OCI-LY1 (cell line): ENCODE measurements around the gene FBXO41.

Experiments used
- H2AFZ ChIP-seq: fragments of 200-600 bp; sonication (generic), shearing (Covaris generic); 2 replicates; pipeline ENCODE4 v1.6.0; 2014; ENCODE audit warnings: antibody characterized with exemption, mild to moderate bottlenecking, low read length
- H3F3A ChIP-seq: fragments of 200-600 bp; sonication (generic), shearing (Covaris generic); 2 replicates; pipeline ENCODE4 v1.6.0; 2014; ENCODE audit warnings: mild to moderate bottlenecking, antibody characterized with exemption, low read length, moderate library complexity; ENCODE audit not compliant: insufficient read depth
- H3K27ac ChIP-seq: fragments of 200-600 bp; sonication (generic); 2 replicates; pipeline ENCODE4 v1.5.1; 2014; ENCODE audit warnings: low read length, mixed run types, mild to moderate bottlenecking, low read depth; ENCODE audit not compliant: poor library complexity, severe bottlenecking
- H3K27me3 ChIP-seq: fragments of 200-600 bp; sonication (generic); 2 replicates; pipeline ENCODE4 v1.6.0; 2014; ENCODE audit warnings: antibody characterized with exemption, mild to moderate bottlenecking, low read length, moderate library complexity; ENCODE audit not compliant: insufficient read depth
- H3K36me3 ChIP-seq: fragments of 200-600 bp; sonication (generic); 2 replicates; pipeline ENCODE4 v1.6.1; 2014; ENCODE audit warnings: mild to moderate bottlenecking, antibody characterized with exemption, low read length, moderate library complexity, mixed read lengths; ENCODE audit not compliant: insufficient read depth
- H3K4me1 ChIP-seq: fragments of 200-600 bp; sonication (generic); 2 replicates; pipeline ENCODE4 v1.5.1; 2014; ENCODE audit warnings: mild to moderate bottlenecking, low read length, moderate library complexity; ENCODE audit not compliant: insufficient read depth, severe bottlenecking
- H3K4me2 ChIP-seq: fragments of 200-600 bp; sonication (generic), shearing (Covaris generic); 2 replicates; pipeline ENCODE4 v1.6.1; 2014; ENCODE audit warnings: low read length
- H3K4me3 ChIP-seq: fragments of 200-600 bp; sonication (generic); 2 replicates; pipeline ENCODE4 v1.5.1; 2014; ENCODE audit warnings: low read length, low read depth, mild to moderate bottlenecking, mixed read lengths; ENCODE audit not compliant: poor library complexity, severe bottlenecking
- H3K79me2 ChIP-seq: fragments of 200-600 bp; shearing (Covaris generic); 2 replicates; pipeline ENCODE4 v1.6.1; 2016; ENCODE audit warnings: mixed run types, low read length, mixed read lengths; ENCODE audit not compliant: insufficient read depth
- H3K9ac ChIP-seq: fragments of 200-600 bp; sonication (generic), shearing (Covaris generic); 2 replicates; pipeline ENCODE4 v1.6.1; 2014; ENCODE audit warnings: mild to moderate bottlenecking, low read length, mixed read lengths
- H3K9me2 ChIP-seq: fragments of 200-600 bp; sonication (generic), shearing (Covaris generic); 2 replicates; pipeline ENCODE4 v1.6.1; 2014; ENCODE audit warnings: low read depth, mild to moderate bottlenecking, low read length, mixed read lengths
- H3K9me3 ChIP-seq: fragments of 200-600 bp; shearing (Covaris generic); 2 replicates; pipeline ENCODE4 v1.6.1; 2014; ENCODE audit warnings: low read length, mixed read lengths
- H4K20me1 ChIP-seq: fragments of 200-600 bp; sonication (generic), shearing (Covaris generic); 2 replicates; pipeline ENCODE4 v1.6.0; 2016; ENCODE audit warnings: mild to moderate bottlenecking, low read length; ENCODE audit not compliant: insufficient read depth
- EZH2 ChIP-seq: fragments of 200-600 bp; sonication (generic), shearing (Covaris generic); IDR thresholded peaks from 2 replicates; pipeline ENCODE4 v1.8.0; 2017; ENCODE audit warnings: borderline replicate concordance, mixed run types, mild to moderate bottlenecking, antibody characterized with exemption, low read length, moderate library complexity, mixed read lengths
- TF ChIP-seq, protein P1 (sequence below): fragments of 200-600 bp; sonication (generic), shearing (Covaris generic); IDR thresholded peaks from 2 replicates; pipeline ENCODE4 v1.5.1; 2017; ENCODE audit warnings: mild to moderate bottlenecking, antibody characterized with exemption, low read length, moderate library complexity, mixed read lengths

The FBXO41 gene

DNA sequence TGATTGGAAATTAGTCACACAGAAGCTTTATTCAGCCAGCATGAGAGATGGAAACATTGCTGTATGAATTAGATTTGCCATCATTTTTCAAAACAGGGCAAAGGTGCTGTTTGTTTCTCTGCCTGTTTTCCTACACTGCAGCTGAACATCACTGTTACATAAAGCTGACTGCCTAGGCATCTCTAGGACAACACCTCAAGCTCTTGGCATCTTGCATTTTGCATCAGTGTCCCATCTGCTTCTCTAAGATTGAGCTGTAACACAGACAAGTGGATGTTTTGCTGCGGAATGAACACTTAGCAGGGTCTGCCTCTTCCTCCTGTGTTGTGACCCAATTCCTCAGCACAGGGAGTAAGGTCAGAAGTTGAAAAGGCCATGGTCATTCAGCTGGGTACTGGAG lies 45.3 kb downstream of the FBXO41 start:
- H3K9me3 ChIP-seq, result no peaks in the 10 kb centered on the region
- H3K27ac ChIP-seq, result no peak overlapping the region
- H3F3A ChIP-seq, result no peaks in the 10 kb centered on the region
- no peak overlapping the region for H3K9ac ChIP-seq
- no peak overlapping the region for H3K4me2 ChIP-seq
- H3K79me2 ChIP-seq, result peaks cover 71% of the 10 kb centered on the region
- no peaks in the 10 kb centered on the region; the same call in 1 of the 2 replicates for H4K20me1 ChIP-seq
- peaks cover 24% of the 10 kb centered on the region for H3K4me1 ChIP-seq
- H3K36me3 ChIP-seq, result peaks cover 83% of the 10 kb centered on the region
- no peaks in the 10 kb centered on the region for H3K27me3 ChIP-seq
- H2AFZ ChIP-seq, result no peak overlapping the region
- H3K9me2 ChIP-seq, result no peaks in the 10 kb centered on the region
- no peak for TF ChIP-seq EZH2
- TF ChIP-seq, protein P1, sequence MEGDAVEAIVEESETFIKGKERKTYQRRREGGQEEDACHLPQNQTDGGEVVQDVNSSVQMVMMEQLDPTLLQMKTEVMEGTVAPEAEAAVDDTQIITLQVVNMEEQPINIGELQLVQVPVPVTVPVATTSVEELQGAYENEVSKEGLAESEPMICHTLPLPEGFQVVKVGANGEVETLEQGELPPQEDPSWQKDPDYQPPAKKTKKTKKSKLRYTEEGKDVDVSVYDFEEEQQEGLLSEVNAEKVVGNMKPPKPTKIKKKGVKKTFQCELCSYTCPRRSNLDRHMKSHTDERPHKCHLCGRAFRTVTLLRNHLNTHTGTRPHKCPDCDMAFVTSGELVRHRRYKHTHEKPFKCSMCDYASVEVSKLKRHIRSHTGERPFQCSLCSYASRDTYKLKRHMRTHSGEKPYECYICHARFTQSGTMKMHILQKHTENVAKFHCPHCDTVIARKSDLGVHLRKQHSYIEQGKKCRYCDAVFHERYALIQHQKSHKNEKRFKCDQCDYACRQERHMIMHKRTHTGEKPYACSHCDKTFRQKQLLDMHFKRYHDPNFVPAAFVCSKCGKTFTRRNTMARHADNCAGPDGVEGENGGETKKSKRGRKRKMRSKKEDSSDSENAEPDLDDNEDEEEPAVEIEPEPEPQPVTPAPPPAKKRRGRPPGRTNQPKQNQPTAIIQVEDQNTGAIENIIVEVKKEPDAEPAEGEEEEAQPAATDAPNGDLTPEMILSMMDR, result no peak
- H3K4me3 ChIP-seq, result no peak overlapping the region

DNA sequence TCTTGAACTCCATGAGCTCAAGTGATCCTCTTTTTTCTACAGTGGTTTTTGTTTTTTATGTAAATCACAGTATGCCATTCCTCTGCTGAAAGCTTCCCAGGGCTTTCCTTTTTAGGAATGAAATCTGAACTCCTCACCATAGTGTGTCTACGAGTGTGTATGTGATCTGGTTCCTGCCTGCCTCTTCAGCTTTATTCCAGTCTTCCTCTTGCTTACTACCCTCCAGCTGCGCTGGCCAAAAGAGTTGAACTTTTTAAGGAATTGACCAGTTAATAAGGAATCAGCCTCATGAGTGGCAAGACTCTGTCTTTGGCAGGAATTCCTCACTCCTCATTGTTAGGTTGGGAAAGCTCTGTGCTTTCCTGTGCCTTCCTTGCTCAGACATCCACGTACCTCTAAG lies 46.1 kb downstream of the FBXO41 start:
- H3K27ac ChIP-seq, result no peak overlapping the region
- H3K9me2 ChIP-seq, result no peaks in the 10 kb centered on the region
- no peak for TF ChIP-seq EZH2
- TF ChIP-seq, protein P1, result no peak
- no peak overlapping the region for H3K9ac ChIP-seq
- H3K4me3 ChIP-seq, result no peak overlapping the region
- no peak overlapping the region for H2AFZ ChIP-seq
- no peak overlapping the region for H3K4me2 ChIP-seq
- no peaks in the 10 kb centered on the region for H3K9me3 ChIP-seq
- no peaks in the 10 kb centered on the region; the same call in 1 of the 2 replicates for H4K20me1 ChIP-seq
- H3F3A ChIP-seq, result no peaks in the 10 kb centered on the region
- peaks cover 71% of the 10 kb centered on the region for H3K79me2 ChIP-seq
- H3K36me3 ChIP-seq, result peaks cover 75% of the 10 kb centered on the region
- no peaks in the 10 kb centered on the region for H3K27me3 ChIP-seq
- H3K4me1 ChIP-seq, result peaks cover 24% of the 10 kb centered on the region

DNA sequence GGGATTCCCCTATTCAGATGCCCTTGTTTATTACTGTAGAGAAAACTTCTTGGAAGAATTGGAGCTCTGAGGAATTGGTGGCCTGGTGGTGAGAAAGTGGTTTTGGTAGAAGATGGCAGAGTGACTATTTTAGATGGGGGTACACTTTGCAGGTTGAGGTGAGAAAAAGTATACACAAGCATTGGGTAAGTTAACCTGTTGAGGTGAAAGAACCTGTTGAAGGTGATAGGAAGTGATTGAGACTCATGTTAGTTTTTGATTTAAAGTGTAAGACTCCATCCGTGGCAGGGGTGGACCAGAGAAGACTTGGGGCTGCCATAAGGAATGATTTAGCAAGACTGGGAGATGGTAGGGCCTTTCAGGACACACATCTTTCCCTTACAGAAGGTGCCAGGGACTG lies 47.1 kb downstream of the FBXO41 start:
- H3F3A ChIP-seq, result no peaks in the 10 kb centered on the region
- H3K79me2 ChIP-seq, result peaks cover 71% of the 10 kb centered on the region
- no peak overlapping the region for H3K27ac ChIP-seq
- H3K4me3 ChIP-seq, result peak overlapping the region; percentile 14
- no peak for TF ChIP-seq EZH2
- TF ChIP-seq, protein P1, result no peak
- H3K4me1 ChIP-seq, result peaks cover 29% of the 10 kb centered on the region
- H3K9me3 ChIP-seq, result no peaks in the 10 kb centered on the region
- no peaks in the 10 kb centered on the region for H3K9me2 ChIP-seq
- H3K4me2 ChIP-seq, result peak overlapping the region; percentile 27; the same call in 1 of the 2 replicates
- H3K27me3 ChIP-seq, result no peaks in the 10 kb centered on the region
- H3K9ac ChIP-seq, result peak overlapping the region; percentile 12; the same call in 1 of the 2 replicates
- no peaks in the 10 kb centered on the region; the same call in 1 of the 2 replicates for H4K20me1 ChIP-seq
- no peak overlapping the region for H2AFZ ChIP-seq
- peaks cover 65% of the 10 kb centered on the region for H3K36me3 ChIP-seq
